ENCODE results near the gene SYDE2.

The SYDE2 gene

GRCh38 chr1:85153149-85153891 lies 47.5 kb downstream of the SYDE2 start:
- no peak for DNase-seq (ENCODE audit: low read depth in 1 of 2, low spot score in 1 of 2)
- no peak overlapping the region for H3K27ac ChIP-seq (replicated peaks)
- no peak overlapping the region for H3K4me3 ChIP-seq (replicated peaks; ENCODE audit: insufficient read depth, low read length)
- TF ChIP-seq GABPA (IDR thresholded peaks at IDR 0.05; ENCODE audit: low read depth) (no peak), REST (IDR thresholded peaks at IDR 0.05; ENCODE audit: insufficient replicate concordance, low read depth) (no peak), SPI1 (IDR thresholded peaks at IDR 0.05; ENCODE audit: borderline replicate concordance, low read depth) (no peak), CTCF (IDR thresholded peaks at IDR 0.05; ENCODE audit: insufficient read depth, low read length) (no peak), POLR2AphosphoS5 (IDR thresholded peaks at IDR 0.05; ENCODE audit: low read depth) (no peak)
- no peaks in the 10 kb centered on the region for H3K27me3 ChIP-seq (ENCODE audit: insufficient read depth, poor library complexity, severe bottlenecking)

GRCh38 chr1:85151446-85151845 lies 49.4 kb downstream of the SYDE2 start:
- DNase-seq (ENCODE audit: low read depth in 1 of 2, low spot score in 1 of 2): no peak
- TF ChIP-seq POLR2AphosphoS5 (IDR thresholded peaks at IDR 0.05; ENCODE audit: low read depth): no peak
- no peak for TF ChIP-seq CTCF (IDR thresholded peaks at IDR 0.05; ENCODE audit: insufficient read depth, low read length)
- no peak for TF ChIP-seq GABPA (IDR thresholded peaks at IDR 0.05; ENCODE audit: low read depth)
- no peak for TF ChIP-seq SPI1 (IDR thresholded peaks at IDR 0.05; ENCODE audit: borderline replicate concordance, low read depth)
- no peak for TF ChIP-seq REST (IDR thresholded peaks at IDR 0.05; ENCODE audit: insufficient replicate concordance, low read depth)
- H3K27me3 ChIP-seq (ENCODE audit: insufficient read depth, poor library complexity, severe bottlenecking): no peaks in the 10 kb centered on the region
- H3K4me3 ChIP-seq (replicated peaks; ENCODE audit: insufficient read depth, low read length): no peak overlapping the region
- H3K27ac ChIP-seq (replicated peaks): no peak overlapping the region

GRCh38 chr1:85149805-85150204 lies 51.0 kb downstream of the SYDE2 start:
- DNase-seq (ENCODE audit: low read depth in 1 of 2, low spot score in 1 of 2): no peak
- TF ChIP-seq CTCF (IDR thresholded peaks at IDR 0.05; ENCODE audit: insufficient read depth, low read length) (no peak), POLR2AphosphoS5 (IDR thresholded peaks at IDR 0.05; ENCODE audit: low read depth) (no peak), SPI1 (IDR thresholded peaks at IDR 0.05; ENCODE audit: borderline replicate concordance, low read depth) (no peak), GABPA (IDR thresholded peaks at IDR 0.05; ENCODE audit: low read depth) (no peak), REST (IDR thresholded peaks at IDR 0.05; ENCODE audit: insufficient replicate concordance, low read depth) (no peak)
- no peaks in the 10 kb centered on the region for H3K27me3 ChIP-seq (ENCODE audit: insufficient read depth, poor library complexity, severe bottlenecking)
- no peak overlapping the region for H3K27ac ChIP-seq (replicated peaks)
- no peak overlapping the region for H3K4me3 ChIP-seq (replicated peaks; ENCODE audit: insufficient read depth, low read length)

All from HL-60 (cell line).